Urothelium cell line (cell line): ENCODE data around the gene STEAP2.
"Not testable (repeated sequence)": the region's sequence is repeated elsewhere in the genome, so short reads cannot be mapped to it uniquely, and the experiment has no call there.

Source experiments
- DNase-seq: peaks from one replicate; pipeline ENCODE4 v3.0.0; 2011; ENCODE audit warnings: low spot score, mixed read lengths
- FAIRE-seq: peaks from 2 replicates; lab custom pipeline; 2011; peaks lifted over from hg19 to GRCh38; lab: Jason Lieb, UNC

STEAP2 gene

DNA sequence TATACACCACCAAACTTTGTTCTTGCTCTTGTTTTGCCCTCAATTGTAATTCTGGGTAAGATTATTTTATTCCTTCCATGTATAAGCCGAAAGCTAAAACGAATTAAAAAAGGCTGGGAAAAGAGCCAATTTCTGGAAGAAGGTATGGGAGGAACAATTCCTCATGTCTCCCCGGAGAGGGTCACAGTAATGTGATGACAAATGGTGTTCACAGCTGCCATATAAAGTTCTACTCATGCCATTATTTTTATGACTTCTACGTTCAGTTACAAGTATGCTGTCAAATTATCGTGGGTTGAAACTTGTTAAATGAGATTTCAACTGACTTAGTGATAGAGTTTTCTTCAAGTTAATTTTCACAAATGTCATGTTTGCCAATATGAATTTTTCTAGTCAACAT lies 20.9 kb downstream of the STEAP2 start:
- FAIRE-seq: no peak

DNA sequence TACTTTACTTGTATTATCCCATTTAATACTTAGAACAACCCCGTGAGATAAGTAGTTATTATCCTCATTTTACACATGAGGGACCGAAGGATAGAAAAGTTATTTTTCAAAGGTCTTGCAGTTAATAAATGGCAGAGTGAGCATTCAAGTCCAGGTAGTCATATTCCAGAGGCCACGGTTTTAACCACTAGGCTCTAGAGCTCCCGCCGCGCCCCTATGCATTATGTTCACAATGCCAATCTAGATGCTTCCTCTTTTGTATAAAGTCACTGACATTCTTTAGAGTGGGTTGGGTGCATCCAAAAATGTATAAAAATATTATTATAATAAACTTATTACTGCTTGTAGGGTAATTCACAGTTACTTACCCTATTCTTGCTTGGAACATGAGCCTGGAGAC lies 22.0 kb downstream of the STEAP2 start:
- DNase-seq (no peak), FAIRE-seq (no peak)

More for the DNA sequence above, 20.9 kb downstream of the STEAP2 start:
- DNase-seq: no peak

DNA sequence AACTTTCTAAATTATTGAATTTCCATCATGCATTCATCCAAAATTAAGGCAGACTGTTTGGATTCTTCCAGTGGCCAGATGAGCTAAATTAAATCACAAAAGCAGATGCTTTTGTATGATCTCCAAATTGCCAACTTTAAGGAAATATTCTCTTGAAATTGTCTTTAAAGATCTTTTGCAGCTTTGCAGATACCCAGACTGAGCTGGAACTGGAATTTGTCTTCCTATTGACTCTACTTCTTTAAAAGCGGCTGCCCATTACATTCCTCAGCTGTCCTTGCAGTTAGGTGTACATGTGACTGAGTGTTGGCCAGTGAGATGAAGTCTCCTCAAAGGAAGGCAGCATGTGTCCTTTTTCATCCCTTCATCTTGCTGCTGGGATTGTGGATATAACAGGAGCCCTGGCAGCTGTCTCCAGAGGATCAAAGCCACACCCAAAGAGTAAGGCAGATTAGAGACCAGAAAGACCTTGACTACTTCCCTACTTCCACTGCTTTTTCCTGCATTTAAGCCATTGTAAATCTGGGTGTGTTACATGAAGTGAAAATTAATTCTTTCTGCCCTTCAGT lies 25.3 kb downstream of the STEAP2 start:
- peak; percentile 75 for FAIRE-seq
- no peak for DNase-seq

DNA sequence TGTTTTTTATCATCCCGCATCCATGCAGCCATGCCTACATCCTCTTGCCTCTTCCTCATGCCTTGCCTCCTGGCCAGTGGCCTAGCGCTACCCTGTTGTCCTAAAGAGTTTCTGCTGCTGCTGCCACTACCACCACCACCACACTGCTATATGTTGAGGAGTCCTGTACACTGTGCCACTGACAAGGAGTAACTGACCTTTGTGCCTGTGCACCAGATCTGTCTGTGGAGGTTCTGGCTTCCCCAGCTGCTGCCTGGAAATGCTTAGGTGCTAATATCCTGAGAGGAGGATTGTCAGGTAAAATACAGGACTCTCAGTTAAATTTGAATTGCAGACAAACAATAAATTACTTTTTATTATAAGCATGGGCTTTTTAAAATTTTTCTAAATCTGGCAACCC lies 26.5 kb downstream of the STEAP2 start:
- DNase-seq: no peak
- FAIRE-seq: no peak

DNA sequence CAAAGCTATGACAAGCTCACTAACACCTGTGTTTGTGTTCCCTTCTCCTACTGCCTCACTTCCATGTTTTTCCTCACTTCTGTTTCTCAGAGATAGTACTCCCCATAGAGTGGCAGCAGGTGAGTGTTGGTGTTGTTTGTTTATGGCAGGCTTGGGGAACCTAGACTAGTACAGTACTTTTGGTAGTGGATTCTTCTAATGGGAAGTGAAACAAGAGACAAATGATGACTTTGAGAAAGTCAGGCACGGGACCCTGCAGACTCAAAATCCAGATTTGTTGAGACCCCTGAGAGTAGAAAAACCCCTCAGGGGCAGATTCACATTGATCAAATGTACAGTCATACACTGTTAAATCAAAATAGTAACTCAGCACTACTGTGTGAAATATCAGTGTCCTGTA lies 27.0 kb downstream of the STEAP2 start:
- FAIRE-seq (peak; percentile 89), DNase-seq (no peak)

DNA sequence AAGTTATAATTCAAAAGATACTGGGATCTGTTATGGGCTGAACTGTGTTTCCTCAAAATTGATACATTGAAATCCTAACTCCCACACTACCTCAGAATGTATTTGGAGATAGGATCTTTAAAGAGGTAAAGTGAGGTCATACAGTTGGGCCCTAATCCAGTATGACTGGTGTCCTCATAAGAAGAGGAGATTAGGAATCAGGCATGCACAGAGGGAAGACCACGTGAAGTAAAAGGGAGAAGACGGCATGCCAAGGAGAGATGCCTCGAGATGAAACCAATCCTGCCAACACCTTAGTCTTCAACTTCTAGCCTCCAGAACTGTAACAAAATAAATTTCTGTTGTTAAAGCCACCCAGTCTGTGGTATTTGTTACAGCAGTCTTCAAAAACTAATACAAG lies 27.5 kb downstream of the STEAP2 start:
- DNase-seq: no peak
- no peak for FAIRE-seq

DNA sequence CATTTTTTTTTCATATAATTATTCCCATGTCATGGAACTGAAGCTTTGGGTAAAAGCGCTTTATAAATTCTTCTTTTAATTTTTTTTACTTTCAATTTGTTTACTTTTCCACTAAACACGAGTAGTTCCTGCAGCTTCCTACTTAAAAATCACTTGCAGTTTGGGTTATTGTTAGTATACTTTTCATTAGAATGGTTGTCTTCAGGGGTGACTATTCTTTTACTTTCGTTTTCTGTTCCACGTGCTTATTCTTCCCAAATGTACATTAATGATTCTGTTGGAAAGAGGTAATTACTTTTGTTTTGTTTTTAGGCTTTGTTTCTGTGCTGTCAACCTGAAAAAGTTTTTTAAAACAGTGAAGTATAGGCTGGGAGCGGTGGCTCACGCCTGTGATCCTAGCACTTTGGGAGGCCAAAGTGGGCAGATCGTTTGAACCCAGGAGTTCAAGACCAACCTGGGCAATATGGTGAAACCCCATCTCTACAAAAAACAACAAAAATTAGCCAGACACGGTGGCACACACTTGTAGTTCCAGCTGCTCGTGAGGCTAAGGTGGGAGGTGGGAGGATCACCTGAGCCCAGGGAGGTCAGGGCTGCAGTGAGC lies 28.2 kb downstream of the STEAP2 start:
- FAIRE-seq (no peak), DNase-seq (no peak)

DNA sequence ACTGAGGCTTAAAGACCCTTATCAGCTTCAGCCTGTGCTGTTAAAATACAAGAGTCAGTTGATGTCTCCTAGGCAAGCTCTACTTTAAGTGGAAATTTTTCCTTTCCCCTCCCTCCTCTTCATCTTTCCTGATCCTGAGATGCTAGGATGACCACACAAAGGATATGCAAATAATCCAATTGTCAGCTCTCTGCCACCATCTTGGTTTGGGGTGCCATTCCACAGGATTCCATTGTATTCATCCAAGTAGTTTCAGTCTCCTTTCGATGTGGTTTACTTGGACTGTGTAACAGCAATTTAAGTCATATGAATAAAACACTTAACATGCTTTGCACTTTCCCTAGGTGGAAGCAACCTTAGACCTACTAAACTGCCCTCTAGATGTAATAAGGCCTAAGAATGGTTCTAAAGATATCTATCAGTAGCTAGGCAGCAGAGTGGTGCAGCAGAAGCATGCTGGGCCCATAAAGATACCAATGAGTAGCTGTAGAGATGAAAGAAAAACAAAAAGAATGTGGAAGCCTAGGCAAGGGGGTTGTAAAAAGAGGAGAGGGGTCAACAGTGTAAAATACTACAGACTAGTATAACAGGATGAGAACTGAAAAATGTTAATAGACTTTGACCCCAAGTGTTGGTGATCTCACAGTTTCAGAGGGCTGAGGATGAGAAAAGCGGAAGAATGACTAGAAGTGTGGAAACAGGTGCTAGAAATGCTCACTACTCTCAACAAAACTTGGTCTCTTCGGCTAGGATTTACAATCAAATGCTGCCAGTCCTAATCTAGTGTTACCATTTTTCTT lies 31.0 kb downstream of the STEAP2 start:
- FAIRE-seq (no peak), DNase-seq (no peak)

DNA sequence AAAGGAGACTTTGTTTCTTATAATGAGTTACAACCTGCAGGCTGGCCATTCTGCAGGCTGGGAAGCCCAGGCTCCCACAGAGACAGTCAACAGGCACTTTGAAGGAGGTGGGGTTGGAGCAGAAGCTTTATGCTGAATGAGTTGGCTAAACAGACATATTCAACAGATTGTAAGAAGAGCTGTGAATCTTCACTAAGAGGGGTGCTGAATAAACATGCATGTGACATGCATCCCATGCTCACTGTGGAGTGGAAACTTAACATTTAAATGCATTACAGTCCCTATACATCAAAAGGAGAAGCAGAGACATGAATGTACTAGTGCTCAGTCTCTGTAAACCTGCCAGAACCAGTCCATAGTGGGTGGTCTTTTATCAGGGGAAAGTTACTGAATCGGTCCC lies 32.0 kb downstream of the STEAP2 start:
- DNase-seq (no peak), FAIRE-seq (no peak)

DNA sequence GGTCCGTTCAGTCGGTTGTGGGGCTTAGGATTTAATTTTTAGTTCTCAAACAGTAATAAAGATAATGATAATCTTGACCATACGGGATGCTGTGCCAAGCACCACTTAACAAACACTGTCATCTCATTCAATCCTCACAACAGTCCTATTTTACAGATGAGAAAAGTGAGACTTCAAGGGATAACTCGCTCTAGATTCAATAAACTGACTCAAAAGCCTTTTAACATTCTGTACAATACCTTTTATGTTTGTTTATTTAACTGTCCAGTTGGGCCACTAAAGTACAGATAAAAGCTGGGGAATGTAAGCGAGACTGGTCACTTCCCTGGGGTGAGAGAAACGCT lies 33.0 kb downstream of the STEAP2 start:
- no peak for FAIRE-seq
- no peak for DNase-seq

DNA sequence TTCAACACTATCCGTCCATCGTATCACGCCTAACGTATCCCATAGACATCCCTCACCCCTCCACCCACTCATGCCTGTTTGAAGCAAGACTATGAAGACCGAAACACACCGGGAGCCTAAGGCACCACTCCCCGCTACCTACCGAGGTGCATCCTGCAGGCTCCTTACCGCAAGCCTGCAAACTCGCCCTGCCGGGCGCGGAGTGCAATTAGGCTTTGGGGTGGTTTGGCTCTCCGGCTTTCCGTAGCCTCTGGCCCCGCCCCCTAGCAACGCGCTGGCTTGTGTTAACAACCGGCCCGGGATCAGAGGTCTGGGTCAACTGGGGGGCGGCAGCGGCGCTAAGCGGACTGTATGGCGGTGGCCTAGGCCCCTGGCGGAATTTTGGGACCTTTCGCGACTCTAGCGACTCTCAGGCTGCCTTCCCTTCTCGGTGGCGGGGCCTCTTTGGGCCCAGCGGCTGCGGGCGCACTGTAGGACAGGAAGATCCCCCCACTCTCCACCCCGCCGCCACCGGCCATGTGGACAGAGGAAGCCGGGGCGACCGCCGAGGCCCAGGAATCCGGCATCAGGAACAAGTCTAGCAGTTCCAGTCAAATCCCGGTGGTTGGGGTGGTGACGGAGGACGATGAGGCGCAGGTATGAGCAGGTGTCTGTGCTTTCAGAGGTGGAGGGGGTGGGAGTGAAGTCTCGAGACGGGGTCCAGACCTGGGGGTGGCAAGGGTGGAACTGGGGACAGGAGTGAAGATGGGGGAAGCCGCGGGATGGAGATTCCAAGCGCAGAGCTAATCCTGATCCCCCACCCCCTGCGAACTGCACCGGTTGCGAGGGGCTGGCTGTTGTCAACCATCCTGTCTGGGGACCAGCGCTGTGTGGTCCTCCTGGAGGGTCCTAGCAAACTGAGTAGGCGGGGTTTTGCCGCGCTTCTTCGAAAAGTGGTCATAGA lies 33.6 kb downstream of the STEAP2 start, which contains the start of gene CFAP69:
TSS of gene CFAP69 (plus strand) at position 266 of the 943 bp plus-strand sequence. CDS start at position 517, 251 bp downstream.
- peak; percentile 88 for FAIRE-seq
- DNase-seq: peak; percentile 96

DNA sequence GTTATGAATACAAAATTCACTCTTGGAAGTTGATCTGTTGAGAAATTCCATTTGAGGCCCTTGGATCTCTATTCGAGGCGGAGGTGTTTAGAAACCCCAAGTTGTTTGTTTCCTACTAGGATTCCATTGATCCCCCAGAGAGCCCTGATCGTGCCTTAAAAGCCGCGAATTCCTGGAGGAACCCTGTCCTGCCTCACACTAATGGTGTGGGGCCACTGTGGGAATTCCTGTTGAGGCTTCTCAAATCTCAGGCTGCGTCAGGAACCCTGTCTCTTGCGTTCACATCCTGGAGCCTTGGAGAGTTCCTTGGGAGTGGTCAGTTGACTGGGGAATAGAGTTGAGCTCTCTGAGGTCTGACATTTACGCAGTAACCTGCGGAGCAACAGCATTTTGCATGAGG lies 34.6 kb downstream of the STEAP2 start:
- DNase-seq (peak; percentile 36), FAIRE-seq (no peak)

DNA sequence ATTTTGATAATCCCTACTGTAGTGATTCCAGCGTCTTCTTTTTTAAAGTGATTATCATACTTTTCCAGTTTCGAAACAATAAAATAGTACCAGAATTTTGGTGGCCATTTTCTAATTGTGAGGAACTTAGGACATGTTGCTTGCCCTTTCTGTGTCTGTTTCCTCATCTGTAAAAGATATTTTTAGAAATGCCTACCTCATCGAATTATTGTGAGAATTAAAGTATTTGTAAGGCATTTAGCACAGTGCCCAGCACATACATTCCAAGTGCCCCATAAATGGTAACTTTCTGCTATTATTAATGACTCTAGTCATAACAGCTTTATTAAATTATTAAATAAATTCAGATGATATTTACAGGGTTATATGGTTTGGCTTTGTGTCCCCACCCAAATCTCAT lies 37.2 kb downstream of the STEAP2 start:
- no peak for FAIRE-seq
- DNase-seq: no peak

DNA sequence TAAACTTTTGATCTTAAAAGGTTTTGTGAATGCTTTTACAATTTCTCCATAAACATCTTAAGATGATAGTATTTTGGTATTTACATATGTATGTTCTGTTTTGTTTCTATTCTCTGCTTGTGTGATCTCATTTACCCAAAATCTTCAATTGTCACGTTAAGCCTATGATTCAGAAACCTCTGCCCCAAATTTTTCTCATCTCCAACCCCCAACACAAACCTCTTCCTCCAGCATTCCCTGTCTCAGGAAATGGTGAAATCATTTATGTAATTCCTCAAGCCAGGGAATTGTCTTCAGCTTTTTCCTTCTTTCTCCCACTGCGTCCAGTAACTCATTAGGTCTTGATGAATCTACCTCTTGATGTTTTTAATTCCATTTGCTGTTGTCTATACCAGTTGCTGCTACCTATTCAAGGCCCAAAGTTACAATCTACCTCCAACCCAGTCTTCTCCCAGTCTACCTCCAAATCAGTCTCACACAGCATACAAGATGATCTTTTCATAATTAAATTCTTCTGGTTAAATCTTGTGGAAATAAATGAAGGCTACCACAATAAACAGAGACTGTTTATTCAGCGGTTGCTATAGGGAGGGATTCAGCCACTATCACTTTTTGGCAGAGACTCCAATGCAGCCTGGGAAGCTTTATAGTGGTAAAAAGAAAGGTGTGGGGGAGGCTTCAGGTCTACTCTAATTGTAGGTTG lies 39.2 kb downstream of the STEAP2 start:
- DNase-seq: no peak

DNA sequence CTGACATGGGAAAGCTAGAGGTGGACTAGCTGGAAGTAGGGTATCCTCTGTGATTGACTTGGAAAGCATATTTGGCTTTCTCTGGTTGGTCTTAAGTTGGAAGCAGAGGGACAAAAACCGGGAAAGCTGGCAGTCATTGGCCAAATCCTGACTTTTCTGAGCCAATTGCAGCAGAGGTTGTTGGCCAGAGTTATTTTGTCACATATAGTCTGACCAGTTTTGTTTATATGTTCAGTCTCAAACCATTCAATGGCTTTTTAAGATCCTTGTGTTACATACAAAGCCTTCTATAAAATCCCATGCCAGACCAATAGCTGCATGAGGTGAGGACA lies 39.7 kb downstream of the STEAP2 start:
- no peak for FAIRE-seq

More for the DNA sequence above, 39.2 kb downstream of the STEAP2 start:
- FAIRE-seq: no peak

DNA sequence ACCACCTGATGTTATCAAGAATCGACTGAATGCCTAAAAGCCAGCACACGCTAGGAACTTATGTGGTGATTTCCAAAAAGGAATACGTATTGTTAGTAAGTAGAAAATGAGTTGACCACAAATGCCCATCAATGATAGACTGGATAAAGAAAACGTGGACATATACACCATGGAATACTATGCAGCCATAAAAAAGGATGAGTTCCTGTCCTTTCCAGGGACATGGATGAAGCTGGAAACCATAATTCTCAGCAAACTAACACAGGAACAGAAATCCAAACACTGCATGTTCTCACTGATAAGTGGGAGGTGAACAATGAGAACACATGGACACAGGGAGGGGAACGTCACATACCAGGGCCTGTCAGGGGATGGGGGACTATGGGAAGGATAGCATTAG lies 44.5 kb downstream of the STEAP2 start:
- DNase-seq, FAIRE-seq: not testable (repeated sequence)

More for the DNA sequence above, 39.7 kb downstream of the STEAP2 start:
- no peak for DNase-seq

DNA sequence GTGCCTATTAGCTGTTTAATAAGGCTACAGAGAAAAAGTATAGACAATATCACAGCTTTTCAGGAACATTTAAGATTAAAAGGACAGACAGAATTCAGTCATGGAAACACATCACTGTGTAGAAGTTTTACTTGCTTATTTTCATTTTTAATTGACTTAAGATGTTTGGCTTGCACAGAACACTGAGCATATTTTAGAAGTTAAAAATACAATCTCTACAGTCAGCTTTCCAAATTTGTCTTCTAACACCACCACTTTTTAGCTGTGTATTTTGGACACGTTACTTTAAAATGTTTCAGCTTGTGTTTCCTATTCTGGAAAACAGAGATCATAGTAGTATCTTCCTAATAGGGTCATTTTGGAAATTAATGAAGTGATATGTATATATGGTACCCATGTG lies 45.2 kb downstream of the STEAP2 start:
- no peak for FAIRE-seq

DNA sequence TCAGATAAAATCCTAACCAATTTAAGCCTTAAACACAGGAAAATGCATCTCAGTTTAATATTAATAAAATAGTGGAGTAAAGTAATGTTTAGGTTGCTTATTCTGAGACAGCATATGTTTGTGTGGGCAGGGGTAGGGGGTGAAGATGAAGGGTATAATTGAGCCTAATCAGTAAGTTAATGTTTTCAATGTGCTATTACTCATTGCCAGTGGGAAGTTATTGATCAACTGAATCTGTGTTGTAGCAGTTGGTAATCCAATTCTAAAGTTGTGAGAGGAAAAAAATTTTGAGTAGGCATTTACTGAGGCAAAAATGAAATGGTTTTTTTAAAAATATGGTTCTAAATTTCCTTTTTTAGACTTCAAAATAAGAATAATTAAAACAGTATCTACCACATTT lies 49.9 kb downstream of the STEAP2 start:
- no peak for FAIRE-seq
- DNase-seq: no peak

More for the DNA sequence above, 45.2 kb downstream of the STEAP2 start:
- DNase-seq: no peak

DNA sequence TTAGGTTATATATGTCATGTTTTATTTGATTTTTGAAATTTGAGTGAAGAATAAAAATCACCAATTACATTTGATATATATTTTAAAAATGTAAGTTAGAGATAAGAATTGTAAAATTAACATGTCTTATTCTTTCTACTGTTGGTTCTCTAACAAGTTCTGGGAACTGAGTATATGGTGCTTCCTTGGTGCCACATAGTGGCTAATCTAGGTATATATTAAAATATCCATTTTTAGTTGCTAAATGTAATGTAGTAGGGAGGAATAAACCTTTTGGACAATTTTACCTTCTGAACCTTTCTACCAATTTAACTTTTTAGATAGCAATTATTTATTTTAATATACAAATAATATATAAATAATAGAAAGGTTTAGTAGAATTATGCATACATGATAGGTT lies 50.9 kb downstream of the STEAP2 start:
- peak; percentile 47 for DNase-seq
- no peak for FAIRE-seq

DNA sequence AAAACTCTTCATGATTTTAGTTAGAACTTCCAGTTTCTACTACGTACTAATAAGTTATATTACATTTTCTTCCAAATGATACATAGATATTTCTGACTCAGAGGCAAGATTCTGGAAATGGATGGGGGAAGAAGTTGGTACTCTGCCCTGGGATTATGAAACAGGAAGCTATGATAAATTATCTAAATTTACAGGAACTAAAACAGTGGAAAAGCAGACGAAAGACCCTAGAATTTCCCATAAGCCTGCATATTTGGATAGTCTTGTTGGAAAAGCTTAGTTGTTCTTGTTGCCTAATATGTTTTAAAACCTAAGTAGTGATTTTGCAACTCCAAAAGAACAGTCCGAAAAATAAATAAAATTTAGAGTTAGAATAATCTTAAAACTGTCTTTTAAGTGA lies 55.3 kb downstream of the STEAP2 start:
- no peak for DNase-seq
- no peak for FAIRE-seq
